GM12892 (cell line): ENCODE measurements around the gene LYPD8.

ENCODE experiments used
- POLR2A ChIP-seq: IDR thresholded peaks from 2 replicates; pipeline ENCODE4 v1.6.1; 2011; ENCODE audit warnings: low read depth, low read length, control low read depth
- TAF1 ChIP-seq: IDR thresholded peaks from 2 replicates; pipeline ENCODE4 v1.6.1; 2011; ENCODE audit warnings: low read depth, mild to moderate bottlenecking, control low read depth, low read length, borderline replicate concordance

DNA sequence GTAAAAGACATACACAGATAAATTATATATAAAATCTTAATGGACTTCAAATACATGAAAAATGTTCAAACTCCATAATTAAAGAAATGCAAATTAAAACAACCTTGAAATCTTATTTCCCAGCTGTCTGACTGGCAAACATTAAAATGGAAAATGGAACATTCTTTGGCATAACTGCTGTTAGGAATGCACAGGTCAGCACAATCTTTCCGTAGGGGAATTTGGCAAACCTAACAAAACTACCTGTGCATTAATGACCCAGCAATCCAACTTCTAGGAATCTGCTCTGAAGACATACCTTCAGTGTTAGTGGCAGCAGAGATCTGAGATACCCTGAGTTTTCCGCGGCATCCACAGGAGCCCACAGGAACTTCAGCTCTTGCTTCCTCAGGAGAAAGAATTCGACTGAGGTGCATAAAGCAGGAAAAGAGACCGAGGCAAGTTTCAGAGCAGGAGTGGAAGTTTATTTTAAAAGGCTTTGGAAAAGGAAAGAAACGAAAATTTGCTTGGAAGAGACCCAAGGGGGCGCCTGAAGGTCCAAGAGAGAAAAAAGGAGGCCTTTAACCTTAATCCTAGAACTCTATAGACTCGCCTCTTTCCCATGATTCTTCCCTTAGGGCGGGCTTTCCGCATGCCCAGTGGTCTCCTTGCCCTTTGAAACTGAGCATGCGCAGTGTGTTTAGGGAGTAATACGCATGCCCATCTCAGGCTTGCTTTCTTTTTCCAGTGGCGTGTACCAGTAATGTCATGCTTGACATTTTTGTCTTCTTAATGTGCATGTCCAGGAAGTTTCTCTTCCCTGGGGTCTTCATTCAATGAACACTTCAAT, 24.8 kb downstream of the LYPD8 start:
- TF ChIP-seq TAF1 (no peak), POLR2A (no peak)
